ENCODE data around the gene PDE8B. TPM values are rescaled to one million over a fixed set of nuclear protein-coding genes. Genes with fewer than 3 reads are reported as not detected.

PDE8B gene
- total RNA-seq, 2 experiments from 2014 or later = 0.14 TPM; not detected in 1

DNA sequence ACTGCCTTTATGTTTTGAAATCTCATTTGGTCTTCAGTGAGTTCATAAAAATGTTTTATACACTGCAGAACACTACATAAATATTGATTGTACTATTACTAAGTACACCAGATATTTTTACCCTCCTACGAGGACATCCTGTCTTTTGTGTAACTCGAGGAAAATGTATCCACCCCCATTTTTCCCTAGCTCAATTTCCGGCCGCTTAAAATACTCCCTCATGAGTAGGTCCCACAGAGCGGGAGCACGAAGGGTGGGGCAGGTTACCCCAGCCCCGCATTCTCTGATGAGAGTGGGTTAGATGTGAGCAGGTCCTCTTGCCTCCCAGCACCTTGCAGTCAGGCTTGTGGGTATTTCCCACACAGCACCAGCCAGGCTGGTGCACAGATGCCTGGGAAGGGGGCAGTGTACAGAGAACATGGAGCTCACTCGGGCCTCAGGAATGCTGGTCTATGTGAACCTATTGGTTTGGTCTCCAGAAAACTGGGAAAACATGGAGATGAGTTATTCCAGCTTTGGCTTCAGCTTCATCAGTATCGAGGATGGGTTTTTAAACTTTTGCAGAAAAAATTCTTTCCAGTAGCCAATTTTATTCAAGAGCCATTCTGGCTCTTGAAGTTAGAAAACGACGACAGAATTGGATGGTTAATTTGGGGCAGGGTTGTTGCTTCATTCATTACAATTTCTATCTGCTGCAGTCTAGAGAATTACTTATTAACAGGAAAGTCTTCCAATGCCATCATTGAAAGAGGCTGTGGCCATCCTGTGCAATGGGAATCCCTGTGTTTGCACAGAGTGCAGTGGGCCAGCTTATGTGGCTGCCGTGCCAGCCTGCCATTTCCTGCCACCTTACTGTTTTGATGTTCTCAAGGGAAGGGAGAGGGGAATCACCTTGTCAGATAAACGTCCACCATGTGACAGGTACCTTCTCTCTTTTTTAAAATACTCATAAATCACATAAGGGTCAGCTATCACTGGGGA, 208.4 kb downstream of the PDE8B start:
- CTCF ChIA-PET = no interaction called here

DNA sequence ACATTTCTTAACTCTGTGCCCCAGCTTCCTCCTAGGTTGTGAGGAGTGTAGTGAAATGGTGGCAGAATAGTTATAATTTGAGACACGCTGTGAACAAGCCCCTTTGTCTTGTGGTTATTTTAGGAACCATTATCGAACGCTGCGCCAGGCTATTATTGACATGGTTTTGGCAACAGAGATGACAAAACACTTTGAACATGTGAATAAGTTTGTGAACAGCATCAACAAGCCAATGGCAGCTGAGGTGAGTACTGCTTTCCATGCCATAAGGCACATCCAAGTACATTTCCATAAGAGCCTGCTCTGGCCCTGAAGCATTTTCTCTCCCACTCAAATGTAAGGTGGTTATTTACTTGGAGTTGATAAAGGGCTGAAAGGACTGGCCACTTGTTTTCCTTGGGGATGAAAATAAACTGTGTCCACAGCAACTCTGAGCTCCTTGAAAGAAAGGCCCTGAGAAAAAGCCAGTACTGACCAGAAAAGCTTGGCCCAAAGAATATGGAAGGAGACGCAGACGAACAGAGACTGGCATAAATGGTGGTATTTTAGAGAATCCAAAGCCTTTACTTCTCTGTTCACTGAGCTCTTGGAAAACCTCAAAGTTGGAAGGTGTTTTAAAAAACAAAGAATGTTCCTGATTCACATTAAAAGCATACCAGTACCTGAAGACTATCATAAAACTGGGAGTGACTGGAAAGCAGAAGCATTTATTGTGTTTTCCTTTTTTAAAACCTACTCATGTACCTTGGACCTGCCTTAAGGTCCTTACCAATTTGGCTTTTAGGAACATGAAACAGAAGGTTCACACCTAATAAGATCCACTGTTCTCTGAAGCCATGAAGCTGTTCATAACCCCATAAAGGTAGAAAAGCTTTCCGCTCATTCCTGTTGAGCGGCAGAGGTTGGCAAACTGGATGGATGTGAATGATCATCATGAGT, 209.4 kb downstream of the PDE8B start:
- H3K27ac Mint-ChIP-seq = no peak overlapping the region
- no peaks in the 10 kb centered on the region for H3K4me1 Mint-ChIP-seq (ENCODE audit: low read depth)
- CTCF ChIA-PET = no interaction called here
- H3K27me3 Mint-ChIP-seq (ENCODE audit: low read depth) = peaks cover 6% of the 10 kb centered on the region
- no peak for DNase-seq
- H3K9me3 Mint-ChIP-seq = peaks cover 3% of the 10 kb centered on the region
- intact Hi-C loops (cut with micrococcal nuclease) = no loop called here
- peaks cover 2% of the 10 kb centered on the region for H3K36me3 Mint-ChIP-seq (ENCODE audit: low read depth)
- no peak overlapping the region for H3K4me3 Mint-ChIP-seq

More for the DNA sequence above, 208.4 kb downstream of the PDE8B start:
- no peaks in the 10 kb centered on the region for H3K36me3 Mint-ChIP-seq (ENCODE audit: low read depth)
- intact Hi-C loops (cut with micrococcal nuclease) = no loop called here
- H3K4me1 Mint-ChIP-seq (ENCODE audit: low read depth) = no peaks in the 10 kb centered on the region
- peaks cover 3% of the 10 kb centered on the region for H3K9me3 Mint-ChIP-seq
- H3K27ac Mint-ChIP-seq = no peak overlapping the region
- peaks cover 6% of the 10 kb centered on the region for H3K27me3 Mint-ChIP-seq (ENCODE audit: low read depth)
- no peak overlapping the region for H3K4me3 Mint-ChIP-seq
- DNase-seq = no peak

DNA sequence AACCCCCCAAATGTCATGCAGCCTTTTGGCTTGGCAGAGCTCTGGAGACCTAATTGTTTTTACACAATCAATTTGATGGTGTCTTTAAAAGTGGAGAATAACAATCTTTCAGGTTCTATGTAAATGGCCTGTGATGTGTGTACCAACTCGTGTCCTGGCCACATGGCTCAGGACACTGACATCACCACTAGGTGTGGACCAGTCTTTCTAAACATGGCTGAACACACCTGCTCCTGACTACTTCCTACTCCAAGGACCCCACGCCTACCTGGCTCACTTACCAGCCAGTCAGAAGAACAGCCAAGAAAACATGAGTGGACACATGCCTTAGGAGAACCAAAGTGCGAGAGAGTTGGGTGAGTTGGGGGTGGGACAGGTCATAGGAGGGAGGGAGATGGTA, 210.5 kb downstream of the PDE8B start:
- no peaks in the 10 kb centered on the region for H3K4me1 Mint-ChIP-seq (ENCODE audit: low read depth)
- no peak for DNase-seq
- H3K27me3 Mint-ChIP-seq (ENCODE audit: low read depth) = peaks cover 6% of the 10 kb centered on the region
- intact Hi-C loops (cut with micrococcal nuclease) = no loop called here
- peaks cover 3% of the 10 kb centered on the region for H3K9me3 Mint-ChIP-seq
- no peak overlapping the region for H3K4me3 Mint-ChIP-seq
- CTCF ChIA-PET = no interaction called here
- peaks cover 2% of the 10 kb centered on the region for H3K36me3 Mint-ChIP-seq (ENCODE audit: low read depth)
- no peak overlapping the region for H3K27ac Mint-ChIP-seq

DNA sequence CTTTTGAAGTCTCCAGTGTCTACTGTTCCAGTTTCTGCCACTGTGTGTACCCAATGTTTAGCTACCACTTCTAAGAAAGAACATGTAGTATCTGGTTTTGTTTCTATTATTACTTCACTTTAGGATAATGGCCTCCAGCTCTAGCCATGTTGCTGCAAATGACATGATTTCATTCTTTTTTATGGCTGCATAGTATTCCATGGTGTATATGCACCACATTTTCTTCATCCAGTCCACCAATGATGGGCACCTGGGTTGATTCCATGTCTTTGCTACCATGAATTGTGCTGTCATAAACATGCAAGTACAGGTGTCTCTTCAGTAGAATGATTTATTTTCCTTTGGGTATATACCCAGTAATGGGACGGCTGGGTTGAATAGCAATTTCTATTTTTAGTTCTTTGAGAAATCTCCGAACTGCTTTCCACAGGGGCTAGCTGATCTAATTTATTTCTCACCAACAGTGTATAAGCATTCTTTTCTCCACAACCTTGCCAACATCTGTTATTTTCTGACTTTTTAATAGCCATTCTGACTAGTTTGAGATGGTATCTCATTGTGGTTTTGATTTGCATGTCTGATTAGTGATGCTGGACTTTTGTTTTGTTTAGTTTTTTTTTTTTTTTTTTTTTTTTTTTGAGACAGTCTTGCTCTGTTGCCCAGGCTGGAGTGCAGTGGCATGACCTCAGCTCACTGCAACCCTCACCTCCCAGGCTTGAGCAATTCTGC, 212.7 kb downstream of the PDE8B start:
- Mint-ChIP-seq H3K4me3 (no peak overlapping the region), H3K36me3 (ENCODE audit: low read depth) (peaks cover 2% of the 10 kb centered on the region)

DNA sequence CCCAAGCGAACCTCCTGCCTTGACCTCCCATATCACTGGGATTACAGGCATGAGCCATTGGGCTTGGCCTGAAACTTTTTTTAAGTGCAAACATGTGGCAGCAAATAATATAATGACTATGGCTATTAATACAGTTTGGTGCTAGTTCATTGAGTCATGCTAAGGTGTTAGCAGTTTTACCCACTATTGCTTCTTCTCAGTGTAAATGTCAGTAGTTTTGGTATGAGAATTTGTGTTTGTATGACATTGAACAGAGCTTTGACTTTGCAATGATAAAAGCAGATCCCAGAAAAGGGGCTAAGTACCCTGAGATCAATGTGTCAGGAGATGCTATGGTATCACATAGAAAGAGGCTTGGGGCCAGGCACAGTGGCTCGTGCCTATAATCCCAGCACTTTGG, 214.4 kb downstream of the PDE8B start:
- CTCF ChIA-PET = no interaction called here
- H3K4me1 Mint-ChIP-seq (ENCODE audit: low read depth) = no peaks in the 10 kb centered on the region
- H3K27me3 Mint-ChIP-seq (ENCODE audit: low read depth) = peaks cover 2% of the 10 kb centered on the region
- no peak overlapping the region for H3K27ac Mint-ChIP-seq
- no peak overlapping the region for H3K4me3 Mint-ChIP-seq
- H3K36me3 Mint-ChIP-seq (ENCODE audit: low read depth) = peaks cover 2% of the 10 kb centered on the region
- DNase-seq = no peak
- H3K9me3 Mint-ChIP-seq = peaks cover 3% of the 10 kb centered on the region
- intact Hi-C loops (cut with micrococcal nuclease) = no loop called here

More for the DNA sequence above, 212.7 kb downstream of the PDE8B start:
- CTCF ChIA-PET = interaction anchor here (0.6 to 1.6 kb wide), 2 partner anchors 45 to 225 kb away, joined by 6 read pairs; no protein-coding TSS in a partner anchor
- peaks cover 6% of the 10 kb centered on the region for H3K27me3 Mint-ChIP-seq (ENCODE audit: low read depth)
- peaks cover 3% of the 10 kb centered on the region for H3K9me3 Mint-ChIP-seq
- H3K4me1 Mint-ChIP-seq (ENCODE audit: low read depth) = no peaks in the 10 kb centered on the region
- intact Hi-C loops (cut with micrococcal nuclease) = no loop called here
- H3K27ac Mint-ChIP-seq = no peak overlapping the region
- DNase-seq = no peak

DNA sequence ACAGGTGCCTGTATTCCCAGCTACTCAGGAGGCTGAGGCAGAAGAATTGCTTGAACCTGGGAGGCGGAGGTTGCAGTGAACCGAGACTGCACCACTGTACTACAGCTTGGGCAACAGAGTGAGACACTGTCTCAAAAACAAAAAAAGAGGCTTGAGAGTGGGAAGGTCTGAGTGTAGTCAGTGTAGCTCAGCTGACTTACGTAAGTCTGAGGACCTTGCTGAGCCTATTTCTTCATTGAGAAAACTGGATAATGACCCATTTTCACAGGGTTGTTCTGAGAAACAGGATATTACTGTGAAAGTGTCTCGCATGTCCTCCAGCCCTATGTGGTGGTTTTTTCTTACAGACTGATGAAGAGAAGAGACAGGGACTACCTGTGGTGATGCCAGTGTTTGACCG, 214.9 kb downstream of the PDE8B start:
- no peak for DNase-seq
- H3K27ac Mint-ChIP-seq = no peak overlapping the region
- no peak overlapping the region for H3K4me3 Mint-ChIP-seq
- peaks cover 3% of the 10 kb centered on the region for H3K9me3 Mint-ChIP-seq
- H3K36me3 Mint-ChIP-seq (ENCODE audit: low read depth) = peaks cover 2% of the 10 kb centered on the region
- intact Hi-C loops (cut with micrococcal nuclease) = no loop called here
- H3K4me1 Mint-ChIP-seq (ENCODE audit: low read depth) = no peaks in the 10 kb centered on the region
- H3K27me3 Mint-ChIP-seq (ENCODE audit: low read depth) = peaks cover 2% of the 10 kb centered on the region
- CTCF ChIA-PET = interaction anchor here (0.6 kb wide), 1 partner anchor 10 kb away, joined by 3 read pairs; no protein-coding TSS in a partner anchor

DNA sequence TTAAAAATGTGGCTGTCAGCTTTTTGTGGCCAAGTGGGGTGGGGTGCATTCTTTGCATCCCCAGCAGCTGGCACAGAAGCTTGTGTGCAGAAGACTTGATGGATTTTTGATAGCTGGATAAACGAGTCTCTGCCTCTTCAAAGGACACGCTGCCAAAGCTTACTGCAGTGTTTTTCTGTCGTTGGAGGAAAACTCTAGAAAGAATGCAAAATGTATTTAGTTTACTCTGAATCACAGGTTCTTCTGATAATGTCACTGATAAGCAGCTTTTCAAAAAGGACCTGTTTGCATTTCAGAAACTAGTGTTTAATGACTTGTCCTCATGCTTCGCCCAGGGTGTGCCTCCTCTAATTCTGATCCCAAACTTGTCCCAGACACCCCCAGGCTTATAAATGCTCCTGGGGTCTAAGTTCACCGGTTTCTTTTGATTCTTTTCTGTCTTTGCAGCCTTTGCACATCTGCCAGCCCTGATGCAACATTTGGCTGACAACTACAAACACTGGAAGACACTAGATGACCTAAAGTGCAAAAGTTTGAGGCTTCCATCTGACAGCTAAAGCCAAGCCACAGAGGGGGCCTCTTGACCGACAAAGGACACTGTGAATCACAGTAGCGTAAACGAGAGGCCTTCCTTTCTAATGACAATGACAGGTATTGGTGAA, 215.6 kb downstream of the PDE8B start:
- Mint-ChIP-seq H3K4me1 (ENCODE audit: low read depth) (peaks cover 2% of the 10 kb centered on the region), H3K27me3 (ENCODE audit: low read depth) (no peaks in the 10 kb centered on the region), H3K4me3 (no peak overlapping the region), H3K9me3 (peaks cover 3% of the 10 kb centered on the region), H3K36me3 (ENCODE audit: low read depth) (peaks cover 2% of the 10 kb centered on the region), H3K27ac (no peak overlapping the region)
- no peak for DNase-seq
- intact Hi-C loops (cut with micrococcal nuclease) = no loop called here
- CTCF ChIA-PET = interaction anchor here (0.6 kb wide), 1 partner anchor 39 kb away, joined by 3 read pairs; no protein-coding TSS in a partner anchor

DNA sequence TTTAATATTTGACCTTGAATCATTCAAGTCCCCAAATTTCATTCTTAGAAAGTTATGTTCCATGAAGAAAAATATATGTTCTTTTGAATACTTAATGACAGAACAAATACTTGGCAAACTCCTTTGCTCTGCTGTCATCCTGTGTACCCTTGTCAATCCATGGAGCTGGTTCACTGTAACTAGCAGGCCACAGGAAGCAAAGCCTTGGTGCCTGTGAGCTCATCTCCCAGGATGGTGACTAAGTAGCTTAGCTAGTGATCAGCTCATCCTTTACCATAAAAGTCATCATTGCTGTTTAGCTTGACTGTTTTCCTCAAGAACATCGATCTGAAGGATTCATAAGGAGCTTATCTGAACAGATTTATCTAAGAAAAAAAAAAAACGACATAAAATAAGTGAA, 216.2 kb downstream of the PDE8B start:
- intact Hi-C loops (cut with micrococcal nuclease) = no loop called here
- CTCF ChIA-PET = interaction anchor here (0.6 to 1.4 kb wide), 2 partner anchors 38 to 70 kb away, joined by 3 read pairs; no protein-coding TSS in a partner anchor
- H3K27ac Mint-ChIP-seq = no peak overlapping the region
- DNase-seq = peak; percentile 13
- no peaks in the 10 kb centered on the region for H3K27me3 Mint-ChIP-seq (ENCODE audit: low read depth)
- peaks cover 6% of the 10 kb centered on the region for H3K4me1 Mint-ChIP-seq (ENCODE audit: low read depth)
- peaks cover 3% of the 10 kb centered on the region for H3K9me3 Mint-ChIP-seq
- H3K36me3 Mint-ChIP-seq (ENCODE audit: low read depth) = peaks cover 2% of the 10 kb centered on the region
- H3K4me3 Mint-ChIP-seq = no peak overlapping the region

DNA sequence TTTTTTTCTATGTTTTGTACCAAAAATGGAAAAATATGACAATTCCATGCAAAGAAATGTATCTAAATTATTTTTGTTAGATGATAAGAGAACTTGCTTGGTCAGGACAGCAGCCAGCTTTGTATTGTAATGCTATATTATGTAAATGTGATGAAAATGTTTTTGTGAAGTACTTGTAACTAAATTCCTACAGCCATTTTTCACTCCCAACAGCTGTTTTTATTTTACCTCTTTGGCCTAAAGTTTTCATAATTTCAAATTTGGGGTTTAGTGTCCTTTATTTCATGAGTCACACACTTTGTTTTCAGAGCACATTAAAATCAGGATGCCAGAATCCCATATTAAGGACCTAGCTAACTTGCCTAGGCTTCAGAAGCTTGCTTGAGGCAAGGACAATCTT, 217.5 kb downstream of the PDE8B start:
- peaks cover 8% of the 10 kb centered on the region for H3K36me3 Mint-ChIP-seq (ENCODE audit: low read depth)
- no peak overlapping the region for H3K27ac Mint-ChIP-seq
- DNase-seq = no peak
- no peak overlapping the region for H3K4me3 Mint-ChIP-seq
- H3K27me3 Mint-ChIP-seq (ENCODE audit: low read depth) = no peaks in the 10 kb centered on the region
- H3K9me3 Mint-ChIP-seq = peaks cover 3% of the 10 kb centered on the region
- peaks cover 6% of the 10 kb centered on the region for H3K4me1 Mint-ChIP-seq (ENCODE audit: low read depth)
- intact Hi-C loops (cut with micrococcal nuclease) = no loop called here
- CTCF ChIA-PET = interaction anchor here (0.5 to 1.4 kb wide), 3 partner anchors 39 to 341 kb away, joined by 3 read pairs; partner anchors contain the start of gene ZBED3

DNA sequence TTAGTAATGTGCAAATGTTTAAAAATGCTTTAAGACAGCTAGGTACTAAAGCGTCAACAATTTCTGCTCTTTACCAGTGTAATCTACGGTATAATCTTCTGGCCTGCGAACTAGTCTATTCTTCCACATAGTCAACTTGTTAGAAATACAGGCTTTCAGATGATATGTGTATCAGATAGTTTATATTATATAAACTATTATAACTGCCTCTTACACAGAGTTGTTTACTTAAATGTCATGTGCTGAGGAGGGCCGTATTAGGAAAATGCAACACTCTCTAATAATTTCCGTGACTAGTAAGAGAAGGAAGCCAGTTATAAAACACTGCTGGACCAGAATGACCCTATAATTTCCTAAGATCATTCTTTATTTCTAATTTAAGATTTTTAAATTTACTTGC, 218.0 kb downstream of the PDE8B start:
- H3K27me3 Mint-ChIP-seq (ENCODE audit: low read depth) = no peaks in the 10 kb centered on the region
- H3K36me3 Mint-ChIP-seq (ENCODE audit: low read depth) = peaks cover 10% of the 10 kb centered on the region
- no peak overlapping the region for H3K27ac Mint-ChIP-seq
- H3K4me3 Mint-ChIP-seq = no peak overlapping the region
- CTCF ChIA-PET = interaction anchor here (0.5 kb wide), 1 partner anchor 341 kb away, joined by 3 read pairs; the partner anchor contains the start of gene ZBED3
- H3K4me1 Mint-ChIP-seq (ENCODE audit: low read depth) = peaks cover 6% of the 10 kb centered on the region
- intact Hi-C loops (cut with micrococcal nuclease) = no loop called here
- no peak for DNase-seq
- no peaks in the 10 kb centered on the region for H3K9me3 Mint-ChIP-seq

DNA sequence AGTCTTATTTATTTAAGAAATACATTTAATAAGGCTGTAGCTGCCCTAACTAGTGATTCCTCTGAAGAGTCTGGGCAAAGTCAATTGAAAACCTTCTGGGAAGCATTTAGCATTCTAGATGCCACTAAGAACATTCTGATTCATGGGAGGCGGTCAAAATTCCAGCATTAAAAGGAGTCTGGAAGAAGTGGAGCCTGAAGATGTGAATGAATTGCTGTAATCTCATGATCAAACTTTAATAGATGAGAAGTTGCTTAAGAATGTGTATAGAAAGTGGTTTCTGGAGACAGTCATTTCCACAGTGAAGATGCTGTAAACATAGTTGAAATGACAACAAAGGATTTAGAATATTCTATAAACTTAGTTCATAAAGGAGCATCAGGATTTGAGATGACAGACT, 220.2 kb downstream of the PDE8B start:
- peaks cover 15% of the 10 kb centered on the region for H3K36me3 Mint-ChIP-seq (ENCODE audit: low read depth)
- no peak for DNase-seq
- H3K27me3 Mint-ChIP-seq (ENCODE audit: low read depth) = no peaks in the 10 kb centered on the region
- CTCF ChIA-PET = no interaction called here
- no peaks in the 10 kb centered on the region for H3K9me3 Mint-ChIP-seq
- H3K4me1 Mint-ChIP-seq (ENCODE audit: low read depth) = peaks cover 6% of the 10 kb centered on the region
- intact Hi-C loops (cut with micrococcal nuclease) = no loop called here
- no peak overlapping the region for H3K27ac Mint-ChIP-seq
- no peak overlapping the region for H3K4me3 Mint-ChIP-seq

Data from activated naive CD4-positive, alpha-beta T cell treated with anti-CD3 and anti-CD28 coated beads for 36 hours (primary cell).